Thyroid gland (tissue), 4 donors: Measurements from ENCODE around the gene CD6. TPM values are rescaled to one million over a fixed set of nuclear protein-coding genes. Genes with fewer than 3 reads are reported as not detected.
"Not testable (repeated sequence)": the region's sequence is repeated elsewhere in the genome, so short reads cannot be mapped to it uniquely, and the experiment has no call there.

Source experiments
- DNase-seq, 2 donors: peaks; one replicate each; pipeline ENCODE4 v3.0.0-alpha.2; 2019
- H3K27ac ChIP-seq, 3 donors: fragments of 200-600 bp; sonication (generic); 1 replicate in 2 of 3; 2 replicates in 1 of 3; pipeline ENCODE4 v1.5.1; 2016 to 2019; ENCODE audit warnings: mild to moderate bottlenecking in 1 of 3, moderate library complexity in 1 of 3
- H3K27me3 ChIP-seq: fragments of 200-600 bp; sonication (generic); one replicate; pipeline ENCODE4 v1.5.1; 2019
- H3K36me3 ChIP-seq, 2 donors: fragments of 200-600 bp; sonication (generic); one replicate each; pipeline ENCODE4 v1.5.1; 2016 to 2019
- H3K4me1 ChIP-seq, 2 donors: fragments of 200-600 bp; sonication (generic); one replicate each; pipeline ENCODE4 v1.5.1; 2017 to 2019
- H3K4me3 ChIP-seq, 3 donors: fragments of 200-600 bp; sonication (generic); replicated peaks in 1 of 3; 1 replicate in 2 of 3; 2 replicates in 1 of 3; pipeline ENCODE4 v1.5.1; 2016; ENCODE audit warnings: mild to moderate bottlenecking in 1 of 3
- H3K9me3 ChIP-seq: fragments of 200-600 bp; sonication (generic); one replicate; pipeline ENCODE4 v1.5.1; 2017
- CTCF ChIP-seq, 6 experiments: fragments of 200-600 bp in 3 of 6; fragments of 450-650 bp in 3 of 6; sonication (generic) in 3 of 6; IDR thresholded peaks; one replicate each; pipeline ENCODE4 v1.5.1; 2016 to 2019; ENCODE audit warnings: antibody characterized with exemption in 6 of 6, mild to moderate bottlenecking in 2 of 6, inconsistent platforms in 1 of 6, moderate library complexity in 1 of 6
- POLR2A ChIP-seq, 2 donors: fragments of 450-650 bp; IDR thresholded peaks; one replicate each; pipeline ENCODE4 v1.6.1; 2017; ENCODE audit warnings: antibody characterized with exemption in 2 of 2, mild to moderate bottlenecking in 2 of 2, moderate library complexity in 1 of 2
- WGBS, 2 donors: methylation state at CpG; one replicate each; pipeline ENCODE4 v1.1.5; 2017; 5-methylcytosine and 5-hydroxymethylcytosine counted together
- intact Hi-C: fragments of 100-400 bp; cut with DNase I; formaldehyde crosslinking; loops from one replicate; pipeline ENCODE4 v1.15.1; 2023
- total RNA-seq, 4 donors: library from RNA; depleted of rRNA; stranded (reverse); fragments of >200 nt; gene quantifications; one replicate each; pipeline ENCODE4 v1.2.3, GENCODE V29; 2016

The CD6 gene
- total RNA-seq, 4 donors from 2014 or later: 0.40 to 2.7 (median 0.69) TPM

GRCh38 chr11:61059260-61059752 is 87.8 kb downstream of the CD6 start:
- Histone ChIP-seq H3K27ac (no peak overlapping the region), H3K27me3 (no peaks in the 10 kb centered on the region), H3K4me3 (no peak overlapping the region), H3K36me3 (no peaks in the 10 kb centered on the region), H3K9me3 (no peaks in the 10 kb centered on the region), H3K4me1 (no peaks in the 10 kb centered on the region)
- TF ChIP-seq CTCF (IDR thresholded peaks at IDR 0.05): no peak
- TF ChIP-seq POLR2A (IDR thresholded peaks at IDR 0.05): no peak
- 77 to 82% methylated on average over 8 of the region's 8 CpGs for WGBS, 2 donors
- no peak for DNase-seq
- intact Hi-C loops: no loop called here

GRCh38 chr11:61061081-61061826 is 89.8 kb downstream of the CD6 start:
- WGBS, 2 donors: 71 to 76% methylated on average over 13 of the region's 13 CpGs
- no peaks in the 10 kb centered on the region for H3K27me3 ChIP-seq
- intact Hi-C loops: no loop called here
- H3K4me3 ChIP-seq: no peak overlapping the region
- TF ChIP-seq POLR2A (IDR thresholded peaks at IDR 0.05) (no peak), CTCF (IDR thresholded peaks at IDR 0.05) (no peak)
- no peak overlapping the region for H3K27ac ChIP-seq
- no peaks in the 10 kb centered on the region for H3K36me3 ChIP-seq
- DNase-seq: no peak
- H3K9me3 ChIP-seq: no peaks in the 10 kb centered on the region
- no peaks in the 10 kb centered on the region for H3K4me1 ChIP-seq

- WGBS, 2 donors: 84 to 86% methylated on average over 9 of the region's 9 CpGs
- TF ChIP-seq CTCF (IDR thresholded peaks at IDR 0.05): no peak
- TF ChIP-seq POLR2A (IDR thresholded peaks at IDR 0.05): no peak
- Histone ChIP-seq H3K36me3 (no peaks in the 10 kb centered on the region), H3K4me1 (no peaks in the 10 kb centered on the region), H3K27me3 (no peaks in the 10 kb centered on the region), H3K4me3 (no peak overlapping the region), H3K9me3 (no peaks in the 10 kb centered on the region), H3K27ac (no peak overlapping the region)
- DNase-seq: no peak
- intact Hi-C loops: no loop called here
These were observed 90.9 kb downstream of the CD6 start for GRCh38 chr11:61062181-61062930.

DNA sequence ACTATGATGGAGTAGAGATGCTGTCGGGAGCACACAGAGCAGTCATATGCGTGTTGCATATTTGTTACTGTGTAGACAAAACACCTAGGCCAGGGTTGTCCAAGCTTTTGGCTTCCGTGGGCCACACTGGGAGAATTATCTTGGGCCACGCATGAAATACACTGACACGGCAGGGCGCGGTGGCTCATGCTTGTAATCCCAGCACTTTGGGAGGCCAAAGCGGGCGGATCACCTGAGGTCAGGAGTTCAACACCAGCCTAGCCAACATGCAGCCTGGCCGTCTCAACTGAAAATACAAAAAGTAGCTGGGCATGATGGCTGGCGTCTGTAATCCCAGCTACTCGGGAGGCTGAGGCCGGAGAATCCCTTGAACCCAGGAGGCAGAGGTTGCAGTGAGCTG is 93.8 kb downstream of the CD6 start:
- H3K27ac ChIP-seq, H3K4me3 ChIP-seq, H3K4me1 ChIP-seq, intact Hi-C loops, DNase-seq, H3K9me3 ChIP-seq, H3K36me3 ChIP-seq, H3K27me3 ChIP-seq: not testable (repeated sequence)
- WGBS, 2 donors: 92 to 95% methylated on average over 13 of the region's 13 CpGs

- Histone ChIP-seq H3K4me3 (no peak overlapping the region), H3K27ac (no peak overlapping the region), H3K36me3 (no peaks in the 10 kb centered on the region), H3K4me1 (no peaks in the 10 kb centered on the region), H3K27me3 (no peaks in the 10 kb centered on the region), H3K9me3 (no peaks in the 10 kb centered on the region)
- intact Hi-C loops: no loop called here
- no peak for DNase-seq
- TF ChIP-seq CTCF (IDR thresholded peaks at IDR 0.05) (no peak), POLR2A (IDR thresholded peaks at IDR 0.05) (no peak)
- 73 to 89% methylated on average over 18 to 19 of the region's 19 CpGs for WGBS, 2 donors
These were observed 94.6 kb downstream of the CD6 start for GRCh38 chr11:61065955-61066638.
